ENCODE results near the gene LUZP1.
A peak's percentile ranks its signal among the peaks of the same experiment; 100 is the strongest.

DNA sequence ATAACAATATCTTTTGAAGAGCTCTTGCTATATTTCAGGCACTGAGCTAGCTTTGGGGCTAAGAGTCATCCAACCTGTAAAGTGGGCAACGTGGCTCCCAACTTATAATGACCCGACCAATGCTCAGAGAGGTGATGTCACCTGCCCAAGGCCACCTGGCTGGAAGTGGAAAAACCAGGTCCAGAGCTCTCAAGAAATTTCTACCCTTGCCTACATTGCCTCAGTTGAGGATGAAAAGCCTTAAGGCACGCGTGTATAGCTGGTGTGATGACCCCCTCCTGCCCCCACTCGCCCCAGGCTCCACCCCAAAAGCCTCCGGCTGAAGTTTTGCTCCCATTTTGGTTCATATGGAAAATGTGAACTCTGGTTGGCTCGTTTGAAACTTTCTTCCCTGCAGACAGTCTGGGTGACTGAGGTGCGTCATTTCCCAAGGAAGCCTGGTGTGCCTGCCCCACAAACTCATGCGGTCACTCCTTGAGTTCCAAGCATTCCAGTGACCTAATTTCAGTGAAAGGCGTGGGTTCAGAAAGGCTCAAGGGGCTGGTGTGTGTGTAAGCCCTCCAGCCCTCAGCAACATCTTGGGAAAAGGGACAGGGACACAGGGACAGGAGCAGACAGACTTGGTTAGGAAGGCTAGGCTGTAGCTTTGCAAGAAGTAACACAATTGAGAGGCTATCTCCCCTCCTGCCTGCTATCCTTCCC, 28.1 kb upstream of the LUZP1 start:
- TF ChIP-seq, protein P1, sequence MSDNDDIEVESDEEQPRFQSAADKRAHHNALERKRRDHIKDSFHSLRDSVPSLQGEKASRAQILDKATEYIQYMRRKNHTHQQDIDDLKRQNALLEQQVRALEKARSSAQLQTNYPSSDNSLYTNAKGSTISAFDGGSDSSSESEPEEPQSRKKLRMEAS (IDR thresholded peaks at IDR 0.05) = no peak; the same call in 1 of the 2 replicates
- peak; percentile 62 for TF ChIP-seq POLR2AphosphoS5 (IDR thresholded peaks at IDR 0.05; ENCODE audit: low read depth, low read length)
- TF ChIP-seq, protein P2, sequence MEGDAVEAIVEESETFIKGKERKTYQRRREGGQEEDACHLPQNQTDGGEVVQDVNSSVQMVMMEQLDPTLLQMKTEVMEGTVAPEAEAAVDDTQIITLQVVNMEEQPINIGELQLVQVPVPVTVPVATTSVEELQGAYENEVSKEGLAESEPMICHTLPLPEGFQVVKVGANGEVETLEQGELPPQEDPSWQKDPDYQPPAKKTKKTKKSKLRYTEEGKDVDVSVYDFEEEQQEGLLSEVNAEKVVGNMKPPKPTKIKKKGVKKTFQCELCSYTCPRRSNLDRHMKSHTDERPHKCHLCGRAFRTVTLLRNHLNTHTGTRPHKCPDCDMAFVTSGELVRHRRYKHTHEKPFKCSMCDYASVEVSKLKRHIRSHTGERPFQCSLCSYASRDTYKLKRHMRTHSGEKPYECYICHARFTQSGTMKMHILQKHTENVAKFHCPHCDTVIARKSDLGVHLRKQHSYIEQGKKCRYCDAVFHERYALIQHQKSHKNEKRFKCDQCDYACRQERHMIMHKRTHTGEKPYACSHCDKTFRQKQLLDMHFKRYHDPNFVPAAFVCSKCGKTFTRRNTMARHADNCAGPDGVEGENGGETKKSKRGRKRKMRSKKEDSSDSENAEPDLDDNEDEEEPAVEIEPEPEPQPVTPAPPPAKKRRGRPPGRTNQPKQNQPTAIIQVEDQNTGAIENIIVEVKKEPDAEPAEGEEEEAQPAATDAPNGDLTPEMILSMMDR (IDR thresholded peaks at IDR 0.05 in 2 of 3, conservative IDR thresholded peaks at IDR 0.05 in 1 of 3; ENCODE audit: borderline replicate concordance in 1 of 3, insufficient read depth in 1 of 3, low read depth in 2 of 3, low read length in 2 of 3) = no peak
- TF ChIP-seq RAD21 (IDR thresholded peaks at IDR 0.05; ENCODE audit: low read depth) = no peak
- TF ChIP-seq, protein P3, sequence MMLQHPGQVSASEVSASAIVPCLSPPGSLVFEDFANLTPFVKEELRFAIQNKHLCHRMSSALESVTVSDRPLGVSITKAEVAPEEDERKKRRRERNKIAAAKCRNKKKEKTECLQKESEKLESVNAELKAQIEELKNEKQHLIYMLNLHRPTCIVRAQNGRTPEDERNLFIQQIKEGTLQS (IDR thresholded peaks at IDR 0.05) = no peak
- TF ChIP-seq EZH2 (IDR thresholded peaks at IDR 0.05) = no peak
- peak; percentile 63 for TF ChIP-seq SP1 (IDR thresholded peaks at IDR 0.05; ENCODE audit: low read depth)
- no peak for TF ChIP-seq ZFX (IDR thresholded peaks at IDR 0.05)
- TF ChIP-seq YY1 (IDR thresholded peaks at IDR 0.05; ENCODE audit: extremely low read depth, insufficient replicate concordance, low read depth, low read length) = peak; percentile 29
- TF ChIP-seq EZH2phosphoT487 (IDR thresholded peaks at IDR 0.05; ENCODE audit: borderline replicate concordance) = no peak
- peak; percentile 74 for TF ChIP-seq EGR1 (IDR thresholded peaks at IDR 0.05; ENCODE audit: low read depth)
- no peak for TF ChIP-seq ELF1 (IDR thresholded peaks at IDR 0.05; ENCODE audit: borderline replicate concordance, low read depth)
- peak; percentile 30; the same call in 1 of the 2 replicates for TF ChIP-seq JUND (IDR thresholded peaks at IDR 0.05)
